ENCODE results near the gene TIMM10.
"Not testable (repeated sequence)": the region's sequence is repeated elsewhere in the genome, so short reads cannot be mapped to it uniquely, and the experiment has no call there.

Gene TIMM10

DNA sequence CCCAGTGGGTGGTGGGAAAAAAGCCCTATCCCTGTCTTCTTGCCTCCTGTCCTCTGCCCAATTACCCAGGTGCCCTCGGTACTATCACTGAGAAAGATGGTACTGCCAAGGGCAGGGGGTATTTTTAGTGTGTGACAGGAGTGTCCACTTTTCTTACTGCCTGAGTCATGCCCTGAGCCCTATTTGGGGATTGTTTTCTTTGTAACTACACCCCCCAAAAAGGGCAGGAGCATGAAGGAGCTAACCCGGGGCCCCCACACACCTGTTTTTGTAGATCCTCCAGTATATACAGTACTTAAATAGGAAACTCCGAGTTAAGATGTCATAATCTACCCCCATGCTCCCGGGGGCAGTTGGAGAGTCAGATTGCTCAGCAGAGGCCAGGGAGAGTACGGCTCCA is 10.6 kb upstream of the TIMM10 start:
- DNase-seq = no peak

DNA sequence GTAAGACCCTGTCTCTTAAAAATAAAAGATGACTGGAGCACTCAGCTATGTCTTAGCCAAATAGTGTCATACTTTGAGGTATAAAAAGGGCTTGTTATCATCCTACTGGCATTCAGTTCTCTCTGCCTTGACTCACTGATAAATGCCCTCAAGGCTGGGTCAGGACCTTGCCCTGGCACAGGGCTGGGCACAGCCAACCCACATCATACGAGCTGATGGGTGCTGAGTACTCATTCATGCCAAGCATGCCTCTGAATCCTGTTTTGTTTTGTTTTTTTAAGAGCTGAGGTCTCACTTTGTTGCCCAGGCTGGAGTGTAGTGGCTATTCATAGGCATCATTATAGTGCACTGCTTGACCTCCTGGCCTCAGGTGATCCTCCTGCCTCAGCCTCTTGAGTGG is 8.8 kb upstream of the TIMM10 start:
- no peak for DNase-seq

DNA sequence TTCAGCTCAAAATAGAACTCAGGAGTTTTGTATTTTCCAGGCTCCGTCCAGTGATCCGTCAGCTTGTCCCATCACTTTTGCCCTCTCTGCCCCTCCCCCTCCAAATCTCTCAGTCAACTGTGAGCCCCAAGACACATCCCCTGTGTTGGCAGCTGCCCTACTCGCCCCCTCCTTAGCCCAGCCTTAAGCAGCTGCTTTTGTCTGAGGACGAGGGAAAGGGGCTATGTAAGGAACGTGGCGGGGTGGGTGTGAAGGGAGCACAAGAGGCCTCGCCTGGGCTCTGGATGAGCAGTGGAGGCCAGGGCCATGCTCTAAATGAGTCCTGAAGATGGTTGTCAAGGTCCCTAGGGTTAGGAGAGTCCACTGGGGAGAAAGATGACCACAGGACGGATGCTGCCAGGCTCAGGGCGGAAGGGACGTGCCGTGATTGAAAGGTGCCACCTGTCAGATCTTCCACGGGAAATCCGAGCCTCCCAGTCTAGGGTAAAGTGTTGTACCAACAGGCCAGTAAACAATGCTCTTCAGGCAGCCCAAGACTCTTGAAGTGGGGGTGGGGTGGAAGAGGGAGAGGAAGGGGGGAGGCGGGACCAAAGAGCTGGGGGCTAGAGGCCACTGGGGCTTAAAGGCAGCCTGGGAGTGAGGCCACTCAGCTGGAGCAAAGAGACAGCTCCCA is 6.5 kb upstream of the TIMM10 start, which contains the start of gene SMTNL1:
SMTNL1 (plus strand) TSS at position 649 of the 673 bp plus-strand sequence. CDS start 5,048 bp downstream, outside the sequence.
- no peak for DNase-seq

DNA sequence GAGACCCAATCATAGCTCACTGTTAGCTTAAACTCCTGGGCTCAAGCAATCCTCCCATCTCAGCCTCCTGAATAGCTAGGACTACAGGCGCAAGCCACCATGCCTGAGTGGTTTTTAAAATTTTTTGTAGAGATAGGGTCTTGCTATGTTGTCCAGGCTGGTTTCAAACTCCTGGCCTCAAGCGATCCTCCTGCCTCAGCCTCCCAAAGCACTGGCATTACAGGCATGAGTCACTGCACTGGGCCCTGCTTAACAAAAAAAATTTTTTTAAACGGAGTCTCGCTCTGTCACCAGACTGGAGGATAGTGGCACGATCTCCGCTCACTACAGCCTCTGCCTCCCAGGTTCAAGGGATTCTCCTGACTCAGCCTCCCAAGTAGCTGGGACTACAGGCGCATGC is 3.9 kb upstream of the TIMM10 start:
- DNase-seq = not testable (repeated sequence)

DNA sequence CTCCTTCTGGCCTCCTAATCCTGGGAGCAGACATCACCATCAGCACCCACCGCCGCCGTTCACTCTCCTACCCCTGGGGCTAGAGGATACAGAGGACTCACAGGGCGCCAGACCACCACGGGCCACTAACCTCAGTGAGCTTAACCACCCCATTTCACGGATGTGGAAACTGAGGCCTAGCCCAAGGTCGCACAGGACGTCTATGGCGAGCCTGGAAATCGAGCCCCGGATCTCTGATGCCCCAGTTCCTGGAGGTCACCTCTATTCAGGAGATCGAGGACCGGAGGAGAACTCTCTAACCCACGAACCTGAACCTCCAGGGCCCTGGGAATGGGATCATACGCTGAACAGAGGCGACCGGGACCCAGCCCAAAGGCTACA is 349 bp downstream of the TIMM10 start:
- no peak for DNase-seq

DNA sequence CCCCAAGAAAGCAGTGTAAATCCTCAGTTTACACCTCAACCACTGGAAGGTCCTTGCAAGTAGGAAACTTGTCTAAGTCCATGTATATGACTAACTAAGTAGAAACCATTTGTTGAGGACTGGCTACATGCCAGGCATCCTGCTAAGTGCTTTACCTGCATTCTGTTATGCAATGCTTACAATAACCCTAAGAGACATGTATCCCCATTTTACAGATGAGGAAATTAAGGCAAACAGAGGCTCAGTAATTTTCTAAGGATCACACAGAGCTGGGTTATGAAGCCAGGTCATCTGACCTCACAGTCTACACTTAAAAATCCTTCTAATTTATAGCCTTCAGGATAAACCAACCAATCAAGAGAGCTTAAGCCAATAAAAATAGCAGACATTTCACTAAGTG is 1.5 kb downstream of the TIMM10 start:
- DNase-seq = no peak

DNA sequence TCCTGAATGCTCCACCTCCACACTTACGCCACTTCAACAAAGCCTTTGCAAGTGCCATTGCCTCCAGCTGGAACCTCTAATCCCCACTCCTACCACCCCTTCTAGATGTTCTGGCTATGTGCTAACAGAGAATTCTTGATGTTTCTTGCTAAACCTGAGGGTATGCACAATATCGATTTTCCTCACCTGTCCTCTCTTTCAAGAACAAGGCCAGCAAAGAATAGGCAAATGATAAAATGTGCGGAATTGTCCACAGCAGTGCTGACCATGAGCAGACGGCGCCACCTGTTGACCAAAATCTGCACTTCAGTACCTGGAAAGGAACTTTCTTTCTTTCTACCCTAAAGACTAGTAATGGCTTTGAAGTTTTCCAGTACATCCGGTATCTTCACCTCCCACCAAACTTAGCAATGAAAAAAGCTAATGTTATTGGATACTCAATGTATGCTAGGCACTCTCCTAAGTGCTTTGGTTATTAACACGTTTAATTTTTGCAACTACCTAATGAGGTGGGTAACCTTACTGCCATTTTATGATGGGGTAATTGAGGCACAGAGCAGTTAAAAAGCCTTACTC is 3.4 kb downstream of the TIMM10 start:
- DNase-seq = peak; percentile 77

DNA sequence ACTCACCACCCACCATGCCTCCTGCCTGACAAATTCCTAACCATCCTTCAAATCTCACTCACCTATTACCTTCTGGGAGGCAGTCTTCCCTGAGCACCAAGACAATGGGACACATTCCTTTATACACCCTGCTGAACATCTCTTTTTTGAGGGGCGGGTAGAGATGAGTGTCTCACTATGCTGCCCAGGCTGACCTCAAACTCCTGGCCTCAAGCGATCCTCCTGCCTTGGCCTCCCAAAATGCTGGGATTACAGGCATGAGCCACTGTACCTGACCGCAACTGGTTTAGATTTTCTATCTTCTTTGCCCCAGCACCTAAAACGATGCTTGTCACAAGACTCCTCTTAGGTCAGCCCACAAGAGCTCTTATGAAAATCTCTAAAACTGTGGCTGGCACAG is 7.1 kb downstream of the TIMM10 start:
- no peak for DNase-seq

DNA sequence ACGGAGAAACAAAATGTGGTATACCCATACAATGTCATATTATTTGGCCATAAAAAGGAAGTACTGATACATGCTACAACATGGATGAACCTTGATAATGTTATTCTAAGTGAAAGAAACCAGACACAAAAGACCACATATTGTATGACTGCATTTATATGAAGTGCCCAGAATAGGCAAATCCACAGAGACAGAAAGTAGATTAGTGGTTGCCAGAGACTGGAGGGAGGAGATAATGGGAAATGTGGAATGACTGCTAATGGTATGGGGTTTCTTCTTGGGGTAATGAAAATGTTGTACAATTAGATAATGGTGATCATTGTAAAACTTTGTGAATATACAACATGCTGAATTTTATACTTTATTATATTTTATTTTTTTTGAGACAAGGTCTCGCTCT is 9.4 kb downstream of the TIMM10 start:
- DNase-seq = no peak

DNA sequence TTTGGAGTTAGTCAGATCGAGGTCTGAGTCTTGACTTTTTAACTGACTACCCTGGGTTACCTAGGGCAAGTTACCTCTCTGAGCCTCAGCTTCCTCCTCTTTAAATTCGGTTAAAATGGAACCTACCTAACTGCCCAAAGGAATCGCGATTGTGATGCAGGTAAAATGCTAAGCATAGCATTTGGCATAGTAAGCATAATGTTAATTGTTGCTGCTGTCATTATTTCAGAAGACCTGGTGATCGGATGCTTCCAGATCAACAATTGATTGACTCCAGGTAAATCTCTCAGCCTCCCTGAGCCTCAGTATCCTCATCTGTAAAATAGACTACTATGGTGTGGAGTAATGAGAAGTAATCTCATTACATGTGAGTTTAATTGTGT is 14.5 kb downstream of the TIMM10 start:
- no peak for DNase-seq

DNA sequence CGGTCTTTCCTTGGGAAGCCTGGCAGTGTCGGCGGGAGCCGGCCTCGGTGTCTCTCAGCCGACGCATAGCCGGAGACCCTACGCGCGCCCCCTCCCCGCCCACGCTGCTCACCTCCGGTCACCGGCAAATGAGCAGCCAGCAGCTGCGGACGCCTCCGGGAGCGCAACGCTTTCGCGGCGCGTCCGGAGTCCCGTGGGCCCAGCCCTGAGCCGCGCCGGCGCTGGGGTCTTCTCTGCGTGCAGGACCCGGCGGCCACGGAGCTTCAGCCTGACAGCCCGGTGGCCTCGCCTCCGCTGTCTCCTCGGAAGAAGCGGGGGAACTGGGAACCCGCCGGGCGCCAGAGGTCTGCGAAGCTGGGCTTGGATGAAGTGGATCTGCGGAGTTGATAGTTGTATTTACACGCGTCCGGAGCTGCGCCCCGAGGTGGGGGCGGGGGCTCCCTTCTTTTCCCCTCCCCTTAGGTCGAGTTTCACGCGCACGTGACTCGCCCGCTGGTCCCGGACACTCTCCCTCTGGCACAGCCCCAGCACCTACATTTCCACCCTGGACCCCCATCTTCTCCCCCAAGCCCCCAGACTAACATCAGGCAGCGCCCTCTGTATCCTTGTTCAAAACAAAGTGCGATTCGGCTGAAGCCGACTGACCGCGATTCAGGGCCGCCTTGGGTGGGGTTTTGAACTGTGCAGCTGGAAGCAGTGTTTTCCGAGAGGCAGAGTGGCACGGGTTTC is 15.1 kb downstream of the TIMM10 start, which contains the start of gene SLC43A1:
SLC43A1 (minus strand) TSS at position 371 of the 729 bp plus-strand sequence. CDS start 1,591 bp downstream, outside the sequence.
- DNase-seq = peak; percentile 40

DNA sequence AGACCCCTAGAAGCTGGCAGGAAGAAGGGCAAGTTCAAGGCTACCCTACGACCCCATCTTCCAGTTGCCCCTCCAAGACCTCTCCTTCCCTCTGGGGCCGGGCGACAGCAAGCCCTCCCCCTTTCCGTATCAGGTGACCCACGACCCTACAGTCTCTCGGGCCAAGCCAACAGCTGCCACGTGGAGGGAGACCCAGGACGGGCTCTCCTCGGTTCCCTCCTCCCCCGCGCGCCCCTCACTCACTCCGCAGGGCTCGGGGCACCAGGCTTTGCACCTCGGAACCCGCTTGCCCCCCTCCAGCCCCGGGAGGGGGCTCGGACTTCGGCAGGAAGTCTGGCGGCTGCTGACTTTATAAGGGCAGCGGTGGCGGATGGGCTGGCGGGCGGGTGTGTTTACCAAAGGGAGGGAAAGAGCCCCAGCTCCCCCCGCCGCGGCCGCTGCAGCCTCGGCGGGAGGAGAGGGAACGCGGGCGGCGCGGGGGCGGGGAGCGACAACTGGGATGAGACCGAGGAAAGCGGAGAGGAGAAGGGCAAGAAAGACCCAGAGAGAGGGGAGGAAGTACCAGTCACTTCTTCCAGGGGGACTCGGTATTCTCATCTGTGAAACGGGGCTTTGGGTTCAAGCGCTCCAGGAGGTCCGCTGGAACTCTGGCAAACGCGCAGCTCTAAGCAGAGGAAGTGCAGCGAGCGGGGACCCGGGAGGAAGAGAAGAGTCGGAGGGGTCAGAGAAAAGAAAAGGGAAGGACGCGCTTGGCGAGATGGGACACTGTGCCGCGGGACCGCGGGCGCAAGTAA is 15.8 kb downstream of the TIMM10 start:
- DNase-seq = peak; percentile 54

DNA sequence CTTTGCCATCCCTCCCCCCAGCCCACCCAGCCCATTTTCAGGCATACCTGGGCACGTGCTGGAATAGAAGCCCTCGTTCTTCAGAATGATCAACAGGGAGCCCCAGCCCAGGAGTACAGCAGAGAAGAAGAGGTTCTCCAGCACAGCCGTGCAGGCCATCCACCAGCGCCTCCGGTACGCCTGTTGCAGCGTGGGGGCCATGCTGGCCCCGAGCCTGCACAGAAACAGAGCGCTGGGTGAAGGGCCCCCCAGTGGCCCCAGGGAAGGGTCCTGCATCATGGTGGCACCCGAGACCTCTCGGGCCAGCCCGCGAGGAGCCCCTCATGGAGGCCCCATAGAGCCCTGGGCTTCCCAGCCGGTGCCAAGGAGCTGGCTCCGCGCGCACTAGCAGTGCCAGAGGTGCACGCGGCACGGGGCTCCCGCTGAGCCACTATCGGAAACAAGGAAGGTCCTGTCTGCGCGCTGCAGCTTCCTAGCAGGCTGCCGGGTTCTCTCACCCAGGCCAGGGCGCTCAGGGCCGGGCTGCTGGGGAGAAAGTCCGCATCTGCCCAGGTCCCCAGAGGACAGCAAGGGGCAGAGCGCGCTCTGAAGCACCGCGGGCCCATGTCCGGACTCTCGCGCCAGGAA is 16.5 kb downstream of the TIMM10 start:
- peak; percentile 39 for DNase-seq

DNA sequence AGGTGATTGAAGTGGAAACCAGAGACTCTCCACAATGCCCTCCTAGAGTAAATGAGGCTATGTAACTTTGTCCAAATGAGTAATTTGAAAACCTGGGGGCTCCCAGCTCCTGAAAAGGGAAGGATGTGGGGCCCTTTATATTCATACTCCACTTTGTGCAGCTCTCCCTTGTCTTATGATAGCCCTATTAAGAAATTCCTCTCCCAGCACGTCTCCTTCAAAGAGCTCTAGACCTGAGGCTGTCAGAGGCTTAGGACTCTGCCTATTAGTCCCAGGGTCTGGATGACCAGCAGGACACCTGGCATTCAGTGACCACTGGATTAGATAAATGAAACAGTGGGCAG is 17.1 kb downstream of the TIMM10 start:
- DNase-seq = no peak

DNA sequence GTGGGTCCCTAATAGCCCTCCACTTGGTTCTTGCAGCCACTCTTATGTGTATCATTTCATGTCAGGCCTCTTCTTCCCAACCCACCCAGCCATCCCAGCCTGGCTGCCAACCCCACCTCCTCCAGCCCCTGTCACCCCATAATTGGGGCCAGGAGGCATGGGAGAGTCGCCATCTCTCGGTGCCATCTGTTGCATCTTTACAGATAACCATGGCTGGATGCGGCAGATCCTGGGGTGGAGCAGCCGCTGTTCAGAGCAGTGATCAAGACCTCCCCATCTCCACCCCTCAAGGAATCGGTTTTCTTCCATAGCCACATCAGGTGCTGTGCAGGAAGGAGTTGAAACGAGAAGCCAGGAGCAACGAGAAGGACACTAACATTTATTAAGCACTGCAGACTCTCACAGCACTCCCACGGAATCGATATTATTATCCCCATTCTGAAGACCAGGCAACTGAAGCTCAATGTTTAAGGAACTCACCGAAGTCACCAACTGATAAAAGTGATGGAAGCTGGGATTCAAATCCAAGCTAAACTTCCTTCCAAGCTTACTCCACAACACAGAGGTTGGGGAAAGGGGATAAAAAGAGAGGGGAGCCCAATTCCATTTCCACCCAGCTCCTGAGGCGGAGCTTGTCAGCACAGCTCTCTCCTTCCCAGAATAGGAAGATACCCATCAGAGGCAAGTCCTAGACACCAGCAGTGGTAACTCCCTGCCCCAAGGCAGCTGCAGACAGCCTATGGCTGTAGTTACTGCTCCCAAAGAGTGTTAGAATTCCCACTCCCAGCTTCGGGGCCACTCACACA is 17.7 kb downstream of the TIMM10 start:
- no peak for DNase-seq

DNA sequence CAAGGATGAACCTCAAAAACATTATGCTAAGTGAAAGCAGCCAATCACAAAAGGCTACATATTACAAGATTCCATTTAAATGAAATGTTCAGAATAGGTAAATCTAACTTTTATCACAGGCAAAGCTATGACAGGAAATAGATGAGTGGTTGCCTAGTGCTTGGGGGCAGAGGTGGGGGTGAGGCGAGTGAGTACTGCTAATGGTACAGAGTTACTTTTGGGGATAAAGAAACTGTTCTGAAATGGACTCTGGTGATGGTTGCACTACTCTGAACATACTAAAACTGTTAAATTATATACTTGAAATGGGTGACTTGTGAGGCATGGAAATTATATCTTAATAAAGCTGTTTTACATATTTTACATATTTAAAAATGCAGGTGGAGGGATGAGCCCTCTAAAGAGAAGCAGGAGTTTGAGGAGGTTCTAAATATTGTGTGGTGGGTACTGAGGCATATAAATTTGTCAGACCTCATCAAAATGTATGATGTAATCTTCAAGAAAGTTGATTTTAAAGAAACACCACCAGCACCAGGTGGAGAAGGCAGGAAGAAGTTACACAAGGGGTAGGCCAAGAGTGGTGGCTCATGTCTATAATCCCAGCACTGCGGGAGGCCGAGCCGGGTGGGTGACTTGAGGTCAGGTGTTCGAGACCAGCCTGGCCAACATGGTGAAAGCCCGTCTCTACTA is 18.7 kb downstream of the TIMM10 start:
- DNase-seq = no peak

DNA sequence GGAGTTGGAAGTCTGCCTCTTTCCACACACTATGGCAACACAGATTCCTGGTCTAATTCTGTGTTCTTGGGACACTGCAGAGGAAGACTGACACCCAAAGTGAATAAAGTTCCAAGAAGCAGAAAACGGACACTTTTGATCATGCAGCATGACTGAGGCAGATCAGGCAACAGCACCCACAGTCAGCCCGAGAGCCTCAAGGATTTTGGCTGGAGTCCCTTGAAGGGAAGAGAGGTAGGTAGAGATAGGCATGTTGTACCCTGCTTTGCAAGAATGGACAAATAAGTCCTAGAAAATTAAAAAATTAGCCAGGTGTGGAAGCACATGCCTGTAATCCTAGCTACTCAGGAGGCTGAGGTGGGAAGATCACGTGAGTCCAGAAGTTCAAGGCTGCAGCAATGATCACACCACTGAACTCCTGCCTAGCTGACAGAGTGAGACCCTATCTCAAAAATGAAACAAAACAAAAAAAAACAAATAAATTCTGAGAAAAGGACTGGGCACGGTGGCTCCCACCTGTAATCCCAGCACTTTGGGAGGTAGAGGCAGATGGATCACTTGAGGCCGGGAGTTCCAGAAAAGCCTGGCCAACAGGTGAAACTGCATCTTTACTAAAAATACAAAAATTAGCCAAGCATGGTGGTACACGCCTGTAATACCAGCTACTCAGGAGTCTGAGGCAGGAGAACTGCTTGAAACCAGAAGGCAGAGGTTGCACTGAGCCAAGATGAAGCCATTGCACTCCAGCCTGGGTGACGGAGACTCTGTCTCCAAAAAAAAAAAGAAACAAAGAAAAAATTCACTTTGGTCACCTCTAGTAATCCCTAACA is 22.0 kb downstream of the TIMM10 start:
- DNase-seq = no peak

DNA sequence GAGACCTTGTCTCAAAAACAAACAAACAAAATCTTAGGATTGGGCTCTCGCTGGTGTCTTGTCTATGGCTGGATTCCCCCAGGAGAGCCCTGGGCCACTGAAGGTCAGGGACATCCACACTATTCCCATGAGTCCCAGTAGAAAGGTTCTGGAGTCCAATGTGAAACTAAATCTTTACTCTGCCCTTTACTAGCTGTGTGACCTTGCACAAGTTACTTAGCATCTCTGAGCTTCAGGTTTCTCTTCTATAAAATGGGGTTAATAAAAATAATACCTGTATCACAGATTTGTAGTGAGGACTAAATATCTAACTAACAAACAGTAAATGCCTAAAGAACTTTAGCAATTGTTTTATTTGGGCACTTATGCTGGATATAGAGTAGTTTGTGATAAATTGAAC is 24.0 kb downstream of the TIMM10 start:
- DNase-seq = no peak

DNA sequence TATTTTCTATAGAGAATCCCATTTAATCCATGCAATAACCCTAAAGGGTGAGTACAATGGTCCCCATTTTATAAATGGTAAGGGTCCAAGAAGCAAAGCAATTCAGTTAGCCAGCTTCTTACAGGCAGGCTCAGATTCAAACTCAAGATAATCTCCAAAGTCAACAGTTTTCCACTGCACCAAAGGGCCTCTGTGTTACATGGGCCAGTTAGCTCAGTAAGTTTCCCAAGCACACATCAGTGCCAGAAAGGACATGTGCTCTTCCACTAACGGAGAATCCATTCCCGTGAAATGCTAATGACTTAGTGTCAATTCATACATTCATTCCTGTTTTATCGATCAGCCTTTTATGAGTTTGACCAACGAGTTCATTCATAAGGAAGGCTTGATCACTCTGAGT is 26.0 kb downstream of the TIMM10 start:
- no peak for DNase-seq

DNA sequence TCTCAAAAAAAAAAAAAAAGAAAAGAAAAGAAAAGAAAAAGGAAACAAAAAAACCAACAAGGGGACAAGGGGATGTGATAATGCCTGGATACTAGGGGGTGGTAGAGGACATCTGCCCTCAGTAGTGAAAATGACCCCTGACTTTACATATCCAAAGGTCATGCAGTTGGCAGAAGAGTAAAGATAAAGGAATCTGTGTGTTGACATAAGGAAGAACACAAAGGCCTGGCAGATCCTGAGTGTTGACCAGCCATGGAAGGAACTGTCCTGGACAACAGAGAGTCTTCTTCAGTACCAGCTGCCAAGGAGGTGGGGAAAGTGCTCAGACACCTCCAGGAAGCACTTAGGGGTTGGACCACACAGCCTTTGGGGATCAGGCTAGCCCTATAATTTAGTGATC is 27.7 kb downstream of the TIMM10 start:
- no peak for DNase-seq

DNA sequence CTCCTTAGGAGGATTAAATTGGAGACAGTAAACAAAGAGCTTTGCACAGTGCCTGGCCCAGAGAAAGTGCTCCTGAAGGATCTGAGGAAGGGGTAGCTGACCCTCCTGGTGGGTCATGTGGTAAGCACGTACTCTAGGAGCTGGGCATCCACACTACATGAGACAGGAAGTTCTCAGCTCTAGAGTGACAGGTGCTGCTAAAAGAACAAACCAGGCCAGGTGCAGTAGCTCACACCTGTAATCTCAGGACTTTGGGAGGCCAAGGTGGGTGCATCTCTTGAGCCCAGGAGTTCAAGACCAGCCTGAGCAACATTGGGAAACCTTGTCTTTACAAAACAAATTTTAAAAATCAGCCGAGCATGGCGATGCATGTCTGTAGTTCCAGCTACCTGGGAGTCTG is 28.2 kb downstream of the TIMM10 start:
- DNase-seq = no peak

All from stimulated activated CD4-positive, alpha-beta T cell treated with anti-CD3 and anti-CD28 coated beads, Interleukin-4, amount 100 ng/mL, for 24 hours (primary cell).